Measurements from ENCODE around the gene MAPKBP1. TPM values are rescaled to one million over a fixed set of nuclear protein-coding genes. Genes with fewer than 3 reads are reported as not detected.
A peak's percentile ranks its signal among the peaks of the same experiment; 100 is the strongest.

MAPKBP1 gene
- total RNA-seq, 1 experiment from 2014 or later: 13.7 TPM

GRCh38 chr15:41836713-41837454 is 62.6 kb downstream of the MAPKBP1 start:
- H3K9me3 Mint-ChIP-seq: no peaks in the 10 kb centered on the region; a peak in 1 of 5 replicates
- no peaks in the 10 kb centered on the region for H3K79me1 ChIP-seq (ENCODE audit: insufficient read depth, low read depth, low read length, poor library complexity, severe bottlenecking)
- no peak overlapping the region for H3K14ac ChIP-seq (ENCODE audit: insufficient read depth, low read length)
- no peaks in the 10 kb centered on the region for H3K79me2 ChIP-seq (ENCODE audit: insufficient read depth, low read length)
- H4K20me1 ChIP-seq (ENCODE audit: control insufficient read depth, insufficient read depth, insufficient read length): no peaks in the 10 kb centered on the region
- H3K23me2 ChIP-seq (ENCODE audit: insufficient read length, low read depth, low read length, poor library complexity, severe bottlenecking): no peaks in the 10 kb centered on the region
- no peak overlapping the region for H2BK12ac ChIP-seq (ENCODE audit: insufficient read length, low read depth, low read length)
- no peak overlapping the region for H3K4me3 Mint-ChIP-seq
- H3K27me3 ChIP-seq (ENCODE audit: insufficient read depth, low read length): no peaks in the 10 kb centered on the region
- H3T11ph ChIP-seq (ENCODE audit: low read length): no peak overlapping the region
- no peak overlapping the region for H2AFZ ChIP-seq (ENCODE audit: low read length)
- no peak overlapping the region for H2AK5ac ChIP-seq (ENCODE audit: insufficient read length, low read length)
- H3K36me3 Mint-ChIP-seq (ENCODE audit: insufficient read depth in 1 of 3, low read depth in 3 of 3): peaks cover 3 to 17% (median 6%) of the 10 kb centered on the region in 3 experiments; a peak in 6 of 7 replicates
- no peak overlapping the region for H3K27ac ChIP-seq (ENCODE audit: insufficient read length, low read depth, low read length)
- no peak overlapping the region for H4K91ac ChIP-seq (ENCODE audit: insufficient read length, low read depth, low read length)
- no peak overlapping the region for H2BK120ac ChIP-seq (ENCODE audit: low read depth, low read length, poor library complexity, severe bottlenecking)
- no peak overlapping the region for H4K5ac ChIP-seq (ENCODE audit: insufficient read length, low read depth, low read length)
- H3K27me3 Mint-ChIP-seq (ENCODE audit: low read depth): no peaks in the 10 kb centered on the region
- no peak overlapping the region for H3K9ac ChIP-seq (ENCODE audit: extremely low read depth, insufficient read length, low read length)
- H2BK5ac ChIP-seq (ENCODE audit: insufficient read length, low read length): no peak overlapping the region
- no peak overlapping the region for H3K23ac ChIP-seq (ENCODE audit: insufficient read length, low read depth, low read length)
- no peak overlapping the region for H3K56ac ChIP-seq (ENCODE audit: insufficient read length, low read depth, low read length)
- peak overlapping the region in 2 of 3 experiments; percentile 30 to 83; a peak in 2 of 7 replicates for H3K27ac Mint-ChIP-seq
- no peaks in the 10 kb centered on the region for H3K4me1 ChIP-seq (ENCODE audit: insufficient read depth, low read length)
- H3K4me2 ChIP-seq (ENCODE audit: insufficient read depth, insufficient read length, low read length): no peak overlapping the region
- H3K9me3 ChIP-seq (ENCODE audit: control insufficient read depth, low read depth, low read length): no peaks in the 10 kb centered on the region
- H4K8ac ChIP-seq (replicated peaks; ENCODE audit: insufficient read length, low read depth, low read length): no peak overlapping the region
- H2BK15ac ChIP-seq (ENCODE audit: low read depth, low read length): no peak overlapping the region
- H3K4me1 Mint-ChIP-seq: no peaks in the 10 kb centered on the region
- DNase-seq: no peak
- TF ChIP-seq CTCF (conservative IDR thresholded peaks at IDR 0.05): no peak
- H2BK20ac ChIP-seq (ENCODE audit: low read depth, low read length, poor library complexity, severe bottlenecking): no peak overlapping the region
- no peak overlapping the region for H3K18ac ChIP-seq (ENCODE audit: insufficient read length, low read depth, low read length)
- no peak overlapping the region for H3K4ac ChIP-seq (ENCODE audit: low read depth, low read length)
- WGBS (ENCODE audit: extremely low coverage, insufficient read length, low lambda C conversion rate): no CpG with 5 or more reads among the region's 23 CpGs
